Measurements from ENCODE around the gene OXCT2. TPM values are rescaled to one million over a fixed set of nuclear protein-coding genes. Genes with fewer than 3 reads are reported as not detected.

Gene OXCT2
- total and polyA plus RNA-seq, 2 experiments from 2014 or later: 0.21 TPM; not detected in 1

- DNase-seq (ENCODE audit: low read depth in 1 of 2, low spot score in 1 of 2): no peak
- Histone ChIP-seq H3K36me3 (no peaks in the 10 kb centered on the region), H3K27ac (no peak overlapping the region), H3K9me3 (ENCODE audit: low read depth) (no peaks in the 10 kb centered on the region), H3K27me3 (peaks cover 100% of the 10 kb centered on the region), H3K4me1 (ENCODE audit: low read depth) (no peaks in the 10 kb centered on the region), H3K4me3 (no peak overlapping the region)
- TF ChIP-seq CTCF (IDR thresholded peaks at IDR 0.05; ENCODE audit: low read depth, low read length): no peak
Observed at GRCh38 chr1:39727221-39727931, 43.8 kb downstream of the OXCT2 start.

- H3K36me3 ChIP-seq: no peaks in the 10 kb centered on the region
- no peak overlapping the region for H3K27ac ChIP-seq
- no peak overlapping the region for H3K4me3 ChIP-seq
- DNase-seq (ENCODE audit: low read depth in 1 of 2, low spot score in 1 of 2): no peak
- no peaks in the 10 kb centered on the region for H3K9me3 ChIP-seq (ENCODE audit: low read depth)
- no peaks in the 10 kb centered on the region for H3K4me1 ChIP-seq (ENCODE audit: low read depth)
- H3K27me3 ChIP-seq: peaks cover 100% of the 10 kb centered on the region
- no peak for TF ChIP-seq CTCF (IDR thresholded peaks at IDR 0.05; ENCODE audit: low read depth, low read length)
Observed at GRCh38 chr1:39726600-39726999, 44.5 kb downstream of the OXCT2 start.

GRCh38 chr1:39722495-39722894 is 48.7 kb downstream of the OXCT2 start:
- DNase-seq (ENCODE audit: low read depth in 1 of 2, low spot score in 1 of 2): no peak
- Histone ChIP-seq H3K36me3 (no peaks in the 10 kb centered on the region), H3K4me1 (ENCODE audit: low read depth) (no peaks in the 10 kb centered on the region), H3K9me3 (ENCODE audit: low read depth) (no peaks in the 10 kb centered on the region), H3K27ac (no peak overlapping the region), H3K4me3 (no peak overlapping the region), H3K27me3 (peaks cover 95% of the 10 kb centered on the region)
- TF ChIP-seq CTCF (IDR thresholded peaks at IDR 0.05; ENCODE audit: low read depth, low read length): no peak

- no peak for TF ChIP-seq CTCF (IDR thresholded peaks at IDR 0.05; ENCODE audit: low read depth, low read length)
- Histone ChIP-seq H3K9me3 (ENCODE audit: low read depth) (no peaks in the 10 kb centered on the region), H3K4me3 (no peak overlapping the region), H3K36me3 (no peaks in the 10 kb centered on the region), H3K4me1 (ENCODE audit: low read depth) (no peaks in the 10 kb centered on the region), H3K27me3 (peaks cover 95% of the 10 kb centered on the region), H3K27ac (no peak overlapping the region)
- DNase-seq (ENCODE audit: low read depth in 1 of 2, low spot score in 1 of 2): no peak
Observed at GRCh38 chr1:39721664-39722063, 49.5 kb downstream of the OXCT2 start.

- peak; percentile 71 to 80 for DNase-seq (ENCODE audit: low read depth in 1 of 2, low spot score in 1 of 2)
- no peaks in the 10 kb centered on the region for H3K4me1 ChIP-seq (ENCODE audit: low read depth)
- peaks cover 95% of the 10 kb centered on the region for H3K27me3 ChIP-seq
- H3K9me3 ChIP-seq (ENCODE audit: low read depth): no peaks in the 10 kb centered on the region
- no peaks in the 10 kb centered on the region for H3K36me3 ChIP-seq
- no peak overlapping the region for H3K27ac ChIP-seq
- H3K4me3 ChIP-seq: no peak overlapping the region
- TF ChIP-seq CTCF (IDR thresholded peaks at IDR 0.05; ENCODE audit: low read depth, low read length): peak; percentile 52
Observed at GRCh38 chr1:39720094-39720999, 50.8 kb downstream of the OXCT2 start.

Other genes starting within 250 kb of the OXCT2 start
- gene PABPC4, start 194.6 kb downstream of the OXCT2 start, total RNA-seq: 63.1 and 88.0 TPM in 2 replicates
- 27.5 and 33.6 TPM in 2 replicates for gene PABPC4, start 194.6 kb downstream of the OXCT2 start, polyA plus RNA-seq
- gene HEYL, start 131.7 kb downstream of the OXCT2 start, total RNA-seq: 0.71 and 0.88 TPM in 2 replicates
- gene HEYL, start 131.7 kb downstream of the OXCT2 start, polyA plus RNA-seq: 1.0 TPM in 2 replicates
- 1.8 TPM in 1 of 2 replicates, not detected in the other for gene NT5C1A, start 99.2 kb downstream of the OXCT2 start, total RNA-seq
- 0.16 TPM in 1 of 2 replicates, not detected in the other for gene NT5C1A, start 99.2 kb downstream of the OXCT2 start, polyA plus RNA-seq
- 0.04 and 0.09 TPM in 2 replicates for gene HPCAL4, start 79.9 kb downstream of the OXCT2 start, total RNA-seq
- gene HPCAL4, start 79.9 kb downstream of the OXCT2 start, polyA plus RNA-seq: 0.06 TPM in 1 of 2 replicates, not detected in the other
- 34.8 and 38.7 TPM in 2 replicates for gene PPIE, start 32.5 kb downstream of the OXCT2 start, total RNA-seq
- gene PPIE, start 32.5 kb downstream of the OXCT2 start, polyA plus RNA-seq: 68.3 and 87.9 TPM in 2 replicates
- not detected in 2 replicates for gene BMP8B, start 17.5 kb upstream of the OXCT2 start, total RNA-seq
- 0.02 and 0.14 TPM in 2 replicates for gene BMP8B, start 17.5 kb upstream of the OXCT2 start, polyA plus RNA-seq
- gene TRIT1, start 112.2 kb upstream of the OXCT2 start, total RNA-seq: 9.6 and 13.5 TPM in 2 replicates
- gene TRIT1, start 112.2 kb upstream of the OXCT2 start, polyA plus RNA-seq: 10.8 and 14.1 TPM in 2 replicates
- 8.1 and 11.1 TPM in 2 replicates for gene MYCL, start 130.6 kb upstream of the OXCT2 start, total RNA-seq
- 3.9 and 5.5 TPM in 2 replicates for gene MYCL, start 130.6 kb upstream of the OXCT2 start, polyA plus RNA-seq
- 0.88 TPM in 1 of 2 replicates, not detected in the other for gene MFSD2A, start 183.8 kb upstream of the OXCT2 start, total RNA-seq
- gene MFSD2A, start 183.8 kb upstream of the OXCT2 start, polyA plus RNA-seq: 1.0 TPM in 1 of 2 replicates, not detected in the other

All from cardiac muscle cell (in vitro differentiated cells and primary cell).